ENCODE results near the gene BMP2K.

The BMP2K gene

GRCh38 chr4:78776079-78776728 lies at the start of gene BMP2K:
Gene BMP2K (plus strand): TSS chr4:78776350. CDS start chr4:78776544, 194 bp downstream.
- Mint-ChIP-seq H3K27ac (no peak within 1 kb of the TSS), H3K4me1 (ENCODE audit: low read depth) (peaks cover 6% of the 10 kb centered on the region), H3K36me3 (ENCODE audit: low read depth) (peaks cover 6% of the 10 kb centered on the region), H3K4me3 (peak within 1 kb of the TSS; percentile 86), H3K9me3 (no peaks in the 10 kb centered on the region), H3K27me3 (no peaks in the 10 kb centered on the region)
- intact Hi-C loops (cut with micrococcal nuclease) = loop anchor here (1.0 to 10.0 kb wide), 3 partner anchors 34 to 130 kb away; no protein-coding TSS in a partner anchor

- H3K27me3 Mint-ChIP-seq = no peaks in the 10 kb centered on the region
- H3K27ac Mint-ChIP-seq = no peak overlapping the region
- intact Hi-C loops (cut with micrococcal nuclease) = loop anchor here (10.0 kb wide), 1 partner anchor 48 kb away; the partner anchor contains the start of gene BMP2K
- H3K4me3 Mint-ChIP-seq = no peak overlapping the region
- H3K36me3 Mint-ChIP-seq (ENCODE audit: low read depth) = no peaks in the 10 kb centered on the region
- no peaks in the 10 kb centered on the region for H3K9me3 Mint-ChIP-seq
- H3K4me1 Mint-ChIP-seq (ENCODE audit: low read depth) = peaks cover 31% of the 10 kb centered on the region
These were observed 49.6 kb upstream of the BMP2K start for GRCh38 chr4:78726546-78726945.

- Mint-ChIP-seq H3K27ac (no peak overlapping the region), H3K27me3 (no peaks in the 10 kb centered on the region), H3K4me1 (ENCODE audit: low read depth) (peaks cover 35% of the 10 kb centered on the region), H3K36me3 (ENCODE audit: low read depth) (no peaks in the 10 kb centered on the region), H3K4me3 (no peak overlapping the region), H3K9me3 (no peaks in the 10 kb centered on the region)
- intact Hi-C loops (cut with micrococcal nuclease) = no loop called here
These were observed 43.6 kb upstream of the BMP2K start for GRCh38 chr4:78732332-78733104.

DNA sequence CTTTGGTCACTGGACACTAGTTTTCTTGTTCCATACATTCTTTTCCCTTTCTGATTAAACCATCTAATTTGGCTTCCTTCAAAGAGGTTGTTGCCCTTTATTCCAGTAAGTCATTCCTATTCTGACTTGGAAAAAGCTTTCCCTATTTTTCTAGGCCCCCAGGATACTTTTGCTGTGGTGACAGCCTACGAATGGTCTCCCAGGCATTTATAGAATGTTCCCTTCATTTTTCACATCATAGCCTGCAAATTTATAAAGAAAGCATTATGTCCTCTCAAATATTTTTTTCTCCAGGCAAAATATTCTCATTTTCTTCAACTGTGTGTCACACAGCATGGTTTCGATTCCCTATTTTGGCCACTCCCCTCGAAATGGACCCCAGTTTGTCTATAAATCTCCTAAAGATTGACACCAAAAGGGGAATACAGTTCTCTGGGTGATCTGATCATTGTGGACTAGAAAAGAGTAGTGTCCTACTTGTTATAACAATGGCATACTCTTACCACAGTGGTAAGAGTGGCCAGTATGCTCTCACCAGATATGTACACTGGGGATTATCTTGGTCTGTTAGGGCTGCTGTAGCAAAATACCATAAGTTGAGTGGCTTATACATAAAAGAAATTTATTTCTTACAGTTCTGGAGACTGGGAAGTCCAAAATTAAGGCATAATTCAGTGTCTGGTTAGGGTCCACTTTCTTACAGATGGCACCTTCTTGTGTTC lies 41.5 kb upstream of the BMP2K start:
- H3K36me3 Mint-ChIP-seq (ENCODE audit: low read depth) = no peaks in the 10 kb centered on the region
- H3K4me3 Mint-ChIP-seq = no peak overlapping the region
- intact Hi-C loops (cut with micrococcal nuclease) = no loop called here
- H3K9me3 Mint-ChIP-seq = no peaks in the 10 kb centered on the region
- no peaks in the 10 kb centered on the region for H3K27me3 Mint-ChIP-seq
- peaks cover 41% of the 10 kb centered on the region for H3K4me1 Mint-ChIP-seq (ENCODE audit: low read depth)
- peak overlapping the region; percentile 68 for H3K27ac Mint-ChIP-seq

GRCh38 chr4:78735697-78736096 lies 40.5 kb upstream of the BMP2K start:
- no peaks in the 10 kb centered on the region for H3K9me3 Mint-ChIP-seq
- intact Hi-C loops (cut with micrococcal nuclease) = no loop called here
- H3K27ac Mint-ChIP-seq = peak overlapping the region; percentile 43
- peaks cover 41% of the 10 kb centered on the region for H3K4me1 Mint-ChIP-seq (ENCODE audit: low read depth)
- no peaks in the 10 kb centered on the region for H3K27me3 Mint-ChIP-seq
- H3K4me3 Mint-ChIP-seq = no peak overlapping the region
- H3K36me3 Mint-ChIP-seq (ENCODE audit: low read depth) = no peaks in the 10 kb centered on the region

DNA sequence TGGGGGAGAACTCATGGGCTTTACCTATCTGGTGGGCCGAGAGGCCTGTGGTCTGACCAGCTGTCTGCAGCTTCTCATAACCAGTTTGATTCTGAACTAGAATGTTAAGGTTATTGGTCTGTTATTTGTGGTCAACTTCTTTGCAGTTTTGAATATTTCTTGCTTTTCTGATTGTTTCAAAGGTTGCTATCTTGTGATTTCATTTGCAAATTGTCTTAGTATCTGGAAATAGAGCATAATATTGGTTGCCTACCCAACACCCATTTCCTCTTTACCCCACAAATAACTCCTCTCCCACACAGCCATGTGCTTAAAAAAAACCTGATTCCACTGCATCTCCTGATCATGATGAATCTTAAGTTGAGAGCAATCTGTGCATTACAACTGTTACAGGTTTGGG lies 39.1 kb upstream of the BMP2K start:
- intact Hi-C loops (cut with micrococcal nuclease) = no loop called here

GRCh38 chr4:78737973-78738372 lies 38.2 kb upstream of the BMP2K start:
- Mint-ChIP-seq H3K4me3 (no peak overlapping the region), H3K27me3 (no peaks in the 10 kb centered on the region), H3K27ac (peak overlapping the region; percentile 25), H3K4me1 (ENCODE audit: low read depth) (peaks cover 41% of the 10 kb centered on the region), H3K9me3 (no peaks in the 10 kb centered on the region), H3K36me3 (ENCODE audit: low read depth) (no peaks in the 10 kb centered on the region)
- intact Hi-C loops (cut with micrococcal nuclease) = no loop called here

More for the DNA sequence above, 39.1 kb upstream of the BMP2K start:
- Mint-ChIP-seq H3K9me3 (no peaks in the 10 kb centered on the region), H3K27me3 (no peaks in the 10 kb centered on the region), H3K27ac (peak overlapping the region; percentile 43), H3K4me3 (no peak overlapping the region), H3K36me3 (ENCODE audit: low read depth) (no peaks in the 10 kb centered on the region), H3K4me1 (ENCODE audit: low read depth) (peaks cover 41% of the 10 kb centered on the region)

DNA sequence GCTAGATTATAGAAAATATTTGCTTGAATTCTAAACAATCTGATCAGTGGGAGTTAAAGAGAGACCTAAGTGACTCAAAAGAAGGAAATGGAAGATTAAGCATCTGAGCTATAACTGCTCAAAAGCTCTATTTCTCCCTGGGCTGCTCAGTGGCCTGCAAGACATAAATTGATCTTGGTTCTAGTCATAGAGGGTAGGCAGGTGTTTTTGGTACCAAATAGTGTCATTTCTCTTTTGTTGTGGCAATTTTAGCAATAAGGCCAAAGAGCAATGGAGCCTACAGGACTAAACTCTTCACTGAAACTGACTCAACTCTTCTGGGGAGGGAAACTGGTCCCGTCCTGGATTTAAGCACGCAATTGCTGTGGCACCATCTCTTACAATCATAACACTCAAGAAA lies 33.9 kb upstream of the BMP2K start:
- no peaks in the 10 kb centered on the region for H3K9me3 Mint-ChIP-seq
- no peak overlapping the region for H3K4me3 Mint-ChIP-seq
- H3K4me1 Mint-ChIP-seq (ENCODE audit: low read depth) = peaks cover 13% of the 10 kb centered on the region
- no peak overlapping the region for H3K27ac Mint-ChIP-seq
- no peaks in the 10 kb centered on the region for H3K27me3 Mint-ChIP-seq
- no peaks in the 10 kb centered on the region for H3K36me3 Mint-ChIP-seq (ENCODE audit: low read depth)
- intact Hi-C loops (cut with micrococcal nuclease) = loop anchor here (5.0 kb wide), 1 partner anchor 35 kb away; the partner anchor contains the start of gene BMP2K

DNA sequence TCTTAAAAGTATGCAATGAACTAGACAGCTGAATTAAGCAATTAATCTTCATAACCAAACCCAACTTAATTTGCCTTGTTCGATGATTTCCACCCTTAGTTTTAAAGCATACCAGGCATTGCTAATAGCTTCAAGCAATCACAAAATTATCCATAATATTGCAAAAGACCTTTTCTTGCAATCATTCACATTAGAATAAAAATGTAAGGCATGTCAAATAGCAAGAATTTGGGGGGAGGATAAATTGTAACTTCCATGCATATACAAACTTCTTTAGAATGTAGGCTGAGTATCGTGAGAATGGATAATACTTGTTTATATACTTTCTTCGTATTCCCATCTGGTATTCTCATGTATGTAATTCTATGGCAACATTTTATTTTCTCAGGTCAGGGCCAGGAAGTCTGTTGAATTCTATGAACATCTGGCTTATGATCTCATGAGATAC lies 28.7 kb upstream of the BMP2K start:
- Mint-ChIP-seq H3K4me1 (ENCODE audit: low read depth) (peaks cover 35% of the 10 kb centered on the region), H3K27me3 (no peaks in the 10 kb centered on the region), H3K36me3 (ENCODE audit: low read depth) (no peaks in the 10 kb centered on the region), H3K9me3 (no peaks in the 10 kb centered on the region), H3K4me3 (no peak overlapping the region), H3K27ac (no peak overlapping the region)
- intact Hi-C loops (cut with micrococcal nuclease) = no loop called here

GRCh38 chr4:78748381-78748780 lies 27.8 kb upstream of the BMP2K start:
- Mint-ChIP-seq H3K27me3 (no peaks in the 10 kb centered on the region), H3K4me3 (no peak overlapping the region), H3K36me3 (ENCODE audit: low read depth) (no peaks in the 10 kb centered on the region), H3K9me3 (no peaks in the 10 kb centered on the region), H3K4me1 (ENCODE audit: low read depth) (peaks cover 39% of the 10 kb centered on the region), H3K27ac (peak overlapping the region; percentile 99)
- intact Hi-C loops (cut with micrococcal nuclease) = no loop called here

GRCh38 chr4:78749258-78749971 lies 26.7 kb upstream of the BMP2K start:
- H3K27me3 Mint-ChIP-seq = no peaks in the 10 kb centered on the region
- no peaks in the 10 kb centered on the region for H3K9me3 Mint-ChIP-seq
- peaks cover 39% of the 10 kb centered on the region for H3K4me1 Mint-ChIP-seq (ENCODE audit: low read depth)
- H3K36me3 Mint-ChIP-seq (ENCODE audit: low read depth) = no peaks in the 10 kb centered on the region
- intact Hi-C loops (cut with micrococcal nuclease) = no loop called here
- peak overlapping the region; percentile 20 for H3K4me3 Mint-ChIP-seq
- H3K27ac Mint-ChIP-seq = peak overlapping the region; percentile 99

GRCh38 chr4:78749972-78750727 lies 26.0 kb upstream of the BMP2K start:
- Mint-ChIP-seq H3K27ac (peak overlapping the region; percentile 99), H3K27me3 (no peaks in the 10 kb centered on the region), H3K4me3 (peak overlapping the region; percentile 20), H3K4me1 (ENCODE audit: low read depth) (peaks cover 39% of the 10 kb centered on the region), H3K36me3 (ENCODE audit: low read depth) (no peaks in the 10 kb centered on the region), H3K9me3 (no peaks in the 10 kb centered on the region)
- intact Hi-C loops (cut with micrococcal nuclease) = loop anchor here (1.0 kb wide), 1 partner anchor 24 kb away; no protein-coding TSS in a partner anchor

- Mint-ChIP-seq H3K36me3 (ENCODE audit: low read depth) (no peaks in the 10 kb centered on the region), H3K27ac (no peak overlapping the region), H3K4me1 (ENCODE audit: low read depth) (peaks cover 55% of the 10 kb centered on the region), H3K9me3 (no peaks in the 10 kb centered on the region), H3K27me3 (no peaks in the 10 kb centered on the region), H3K4me3 (no peak overlapping the region)
- intact Hi-C loops (cut with micrococcal nuclease) = no loop called here
These were observed 23.1 kb upstream of the BMP2K start for GRCh38 chr4:78753091-78753490.
